Measurements from ENCODE around the gene OLFML2A. TPM values are rescaled to one million over a fixed set of nuclear protein-coding genes. Genes with fewer than 3 reads are reported as not detected.

OLFML2A gene
- polyA plus RNA-seq, 1 donor from 2014 or later: 0.15 TPM

DNA sequence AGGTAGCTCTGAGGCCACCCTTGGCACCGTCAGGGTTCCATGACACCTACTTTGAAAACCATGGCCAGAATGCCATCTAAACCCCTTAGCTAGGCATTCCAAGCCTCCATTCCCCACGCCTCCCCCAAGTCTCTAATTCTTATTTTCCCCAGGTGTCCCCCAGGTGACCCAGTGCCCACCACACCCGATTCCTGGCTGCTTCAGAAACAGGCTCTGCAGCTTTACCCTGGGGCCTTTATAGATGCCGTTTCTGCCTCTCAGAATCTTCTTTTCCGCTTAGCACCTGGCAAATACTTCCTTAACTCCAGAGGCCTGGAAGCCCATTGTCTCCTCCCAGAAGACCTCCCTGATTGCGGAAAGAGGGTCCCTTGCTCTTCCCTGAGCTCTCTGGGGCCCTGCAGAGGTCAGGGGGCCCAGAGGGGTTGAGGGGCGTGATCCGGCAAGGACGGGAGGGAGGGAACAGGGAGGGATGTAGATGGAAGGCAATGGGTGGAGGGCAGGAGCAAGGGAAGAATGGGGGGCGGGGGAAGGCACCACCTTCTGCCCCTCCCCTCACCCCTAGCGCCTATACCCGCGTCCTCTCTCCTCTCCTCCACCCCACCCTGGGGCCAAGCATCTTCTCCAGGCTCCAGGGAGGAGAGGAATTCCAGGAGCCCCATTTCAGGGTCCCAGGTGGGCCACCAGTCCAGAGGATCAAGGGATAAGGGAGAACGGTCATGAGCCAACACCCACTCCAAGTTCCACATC lies 64.3 kb downstream of the OLFML2A start:
- TF ChIP-seq EP300 (conservative IDR thresholded peaks at IDR 0.05; ENCODE audit: poor library complexity, severe bottlenecking): no peak
- TF ChIP-seq MXI1 (conservative IDR thresholded peaks at IDR 0.05; ENCODE audit: poor library complexity, severe bottlenecking): no peak
- no peak for TF ChIP-seq SMC3 (conservative IDR thresholded peaks at IDR 0.05; ENCODE audit: poor library complexity)
- TF ChIP-seq TAF1 (IDR thresholded peaks at IDR 0.05; ENCODE audit: low read depth): no peak
- TF ChIP-seq RAD21 (conservative IDR thresholded peaks at IDR 0.05): no peak
- no peak for TF ChIP-seq EZH2 (IDR thresholded peaks at IDR 0.05; ENCODE audit: borderline replicate concordance, insufficient read depth, low read length, poor library complexity, severe bottlenecking)
- TF ChIP-seq, protein P1, sequence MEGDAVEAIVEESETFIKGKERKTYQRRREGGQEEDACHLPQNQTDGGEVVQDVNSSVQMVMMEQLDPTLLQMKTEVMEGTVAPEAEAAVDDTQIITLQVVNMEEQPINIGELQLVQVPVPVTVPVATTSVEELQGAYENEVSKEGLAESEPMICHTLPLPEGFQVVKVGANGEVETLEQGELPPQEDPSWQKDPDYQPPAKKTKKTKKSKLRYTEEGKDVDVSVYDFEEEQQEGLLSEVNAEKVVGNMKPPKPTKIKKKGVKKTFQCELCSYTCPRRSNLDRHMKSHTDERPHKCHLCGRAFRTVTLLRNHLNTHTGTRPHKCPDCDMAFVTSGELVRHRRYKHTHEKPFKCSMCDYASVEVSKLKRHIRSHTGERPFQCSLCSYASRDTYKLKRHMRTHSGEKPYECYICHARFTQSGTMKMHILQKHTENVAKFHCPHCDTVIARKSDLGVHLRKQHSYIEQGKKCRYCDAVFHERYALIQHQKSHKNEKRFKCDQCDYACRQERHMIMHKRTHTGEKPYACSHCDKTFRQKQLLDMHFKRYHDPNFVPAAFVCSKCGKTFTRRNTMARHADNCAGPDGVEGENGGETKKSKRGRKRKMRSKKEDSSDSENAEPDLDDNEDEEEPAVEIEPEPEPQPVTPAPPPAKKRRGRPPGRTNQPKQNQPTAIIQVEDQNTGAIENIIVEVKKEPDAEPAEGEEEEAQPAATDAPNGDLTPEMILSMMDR (IDR thresholded peaks at IDR 0.05; ENCODE audit: poor library complexity, severe bottlenecking): no peak
- TF ChIP-seq, protein P2, sequence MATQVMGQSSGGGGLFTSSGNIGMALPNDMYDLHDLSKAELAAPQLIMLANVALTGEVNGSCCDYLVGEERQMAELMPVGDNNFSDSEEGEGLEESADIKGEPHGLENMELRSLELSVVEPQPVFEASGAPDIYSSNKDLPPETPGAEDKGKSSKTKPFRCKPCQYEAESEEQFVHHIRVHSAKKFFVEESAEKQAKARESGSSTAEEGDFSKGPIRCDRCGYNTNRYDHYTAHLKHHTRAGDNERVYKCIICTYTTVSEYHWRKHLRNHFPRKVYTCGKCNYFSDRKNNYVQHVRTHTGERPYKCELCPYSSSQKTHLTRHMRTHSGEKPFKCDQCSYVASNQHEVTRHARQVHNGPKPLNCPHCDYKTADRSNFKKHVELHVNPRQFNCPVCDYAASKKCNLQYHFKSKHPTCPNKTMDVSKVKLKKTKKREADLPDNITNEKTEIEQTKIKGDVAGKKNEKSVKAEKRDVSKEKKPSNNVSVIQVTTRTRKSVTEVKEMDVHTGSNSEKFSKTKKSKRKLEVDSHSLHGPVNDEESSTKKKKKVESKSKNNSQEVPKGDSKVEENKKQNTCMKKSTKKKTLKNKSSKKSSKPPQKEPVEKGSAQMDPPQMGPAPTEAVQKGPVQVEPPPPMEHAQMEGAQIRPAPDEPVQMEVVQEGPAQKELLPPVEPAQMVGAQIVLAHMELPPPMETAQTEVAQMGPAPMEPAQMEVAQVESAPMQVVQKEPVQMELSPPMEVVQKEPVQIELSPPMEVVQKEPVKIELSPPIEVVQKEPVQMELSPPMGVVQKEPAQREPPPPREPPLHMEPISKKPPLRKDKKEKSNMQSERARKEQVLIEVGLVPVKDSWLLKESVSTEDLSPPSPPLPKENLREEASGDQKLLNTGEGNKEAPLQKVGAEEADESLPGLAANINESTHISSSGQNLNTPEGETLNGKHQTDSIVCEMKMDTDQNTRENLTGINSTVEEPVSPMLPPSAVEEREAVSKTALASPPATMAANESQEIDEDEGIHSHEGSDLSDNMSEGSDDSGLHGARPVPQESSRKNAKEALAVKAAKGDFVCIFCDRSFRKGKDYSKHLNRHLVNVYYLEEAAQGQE (IDR thresholded peaks at IDR 0.05; ENCODE audit: borderline replicate concordance): no peak
- no peak overlapping the region for H3K9ac ChIP-seq (ENCODE audit: low read length)
- H3K79me2 ChIP-seq (replicated peaks; ENCODE audit: insufficient read depth, low read length): no peaks in the 10 kb centered on the region
- H4K20me1 ChIP-seq (ENCODE audit: insufficient read depth): no peaks in the 10 kb centered on the region
- H3K4me3 ChIP-seq (ENCODE audit: low read length): no peak overlapping the region
- no peaks in the 10 kb centered on the region for H3K9me3 ChIP-seq (ENCODE audit: low read length)
- no peaks in the 10 kb centered on the region for H3K27me3 ChIP-seq (ENCODE audit: insufficient read depth, low read depth, low read length)
- no peaks in the 10 kb centered on the region for H3F3A ChIP-seq (ENCODE audit: insufficient read depth, low read length, poor library complexity, severe bottlenecking)
- no peak overlapping the region for H3K27ac ChIP-seq (ENCODE audit: low read length)
- H3K36me3 ChIP-seq (ENCODE audit: insufficient read depth, low read length): no peaks in the 10 kb centered on the region
- no peaks in the 10 kb centered on the region for H3K9me2 ChIP-seq (ENCODE audit: insufficient read depth, low read length)
- H2AFZ ChIP-seq (ENCODE audit: low read depth, low read length): no peak overlapping the region
- no peak overlapping the region for H3K4me2 ChIP-seq (ENCODE audit: low read length)

DNA sequence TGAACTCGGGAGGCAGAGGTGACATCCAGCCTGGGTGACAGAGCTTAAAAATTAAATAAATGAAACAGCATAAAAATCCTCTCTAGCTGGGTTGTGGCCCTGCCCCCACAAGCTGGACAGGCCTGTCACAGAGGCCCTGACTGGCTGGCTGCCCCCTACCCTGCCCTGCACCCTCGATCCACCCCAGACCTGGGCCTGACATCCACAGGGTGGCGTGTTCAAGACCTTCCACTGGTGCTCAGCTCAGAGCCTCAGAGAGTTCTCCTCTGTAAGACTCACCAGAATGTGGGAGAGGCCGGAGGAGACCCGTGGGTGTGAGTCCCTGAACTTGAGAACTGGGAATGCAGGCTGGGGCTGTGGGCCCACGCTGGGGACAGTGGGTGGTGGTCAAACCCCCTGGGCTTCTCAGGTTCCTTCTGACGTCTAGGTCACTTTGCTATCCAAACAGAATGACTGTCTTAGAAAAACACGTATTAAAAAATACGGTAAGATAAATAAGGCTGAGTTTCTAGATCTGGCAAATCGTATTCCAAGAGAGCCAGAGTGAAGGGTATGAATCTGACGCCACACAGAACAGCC lies 66.6 kb downstream of the OLFML2A start:
- no peaks in the 10 kb centered on the region for H3K27me3 ChIP-seq (ENCODE audit: insufficient read depth, low read depth, low read length)
- no peaks in the 10 kb centered on the region for H3K36me3 ChIP-seq (ENCODE audit: insufficient read depth, low read length)
- no peaks in the 10 kb centered on the region for H4K20me1 ChIP-seq (ENCODE audit: insufficient read depth)
- no peaks in the 10 kb centered on the region for H3K79me2 ChIP-seq (replicated peaks; ENCODE audit: insufficient read depth, low read length)
- no peak overlapping the region for H2AFZ ChIP-seq (ENCODE audit: low read depth, low read length)
- no peak overlapping the region for H3K9ac ChIP-seq (ENCODE audit: low read length)
- H3K4me2 ChIP-seq (ENCODE audit: low read length): no peak overlapping the region
- H3K9me3 ChIP-seq (ENCODE audit: low read length): no peaks in the 10 kb centered on the region
- H3F3A ChIP-seq (ENCODE audit: insufficient read depth, low read length, poor library complexity, severe bottlenecking): no peaks in the 10 kb centered on the region
- H3K27ac ChIP-seq (ENCODE audit: low read length): no peak overlapping the region
- H3K4me3 ChIP-seq (ENCODE audit: low read length): no peak overlapping the region
- no peaks in the 10 kb centered on the region for H3K9me2 ChIP-seq (ENCODE audit: insufficient read depth, low read length)
- TF ChIP-seq, protein P1 (IDR thresholded peaks at IDR 0.05; ENCODE audit: poor library complexity, severe bottlenecking): no peak
- TF ChIP-seq TAF1 (IDR thresholded peaks at IDR 0.05; ENCODE audit: low read depth) (no peak), POLR2AphosphoS5 (IDR thresholded peaks at IDR 0.05) (no peak), SMC3 (conservative IDR thresholded peaks at IDR 0.05; ENCODE audit: poor library complexity) (no peak), RAD21 (conservative IDR thresholded peaks at IDR 0.05) (no peak), EZH2 (IDR thresholded peaks at IDR 0.05; ENCODE audit: borderline replicate concordance, insufficient read depth, low read length, poor library complexity, severe bottlenecking) (no peak), EP300 (conservative IDR thresholded peaks at IDR 0.05; ENCODE audit: poor library complexity, severe bottlenecking) (no peak), MXI1 (conservative IDR thresholded peaks at IDR 0.05; ENCODE audit: poor library complexity, severe bottlenecking) (no peak)
- TF ChIP-seq, protein P2 (IDR thresholded peaks at IDR 0.05; ENCODE audit: borderline replicate concordance): no peak

All from neural cell (in vitro differentiated cells).